Measurements from ENCODE around the gene APRT.
"Not testable (repeated sequence)": the region's sequence is repeated elsewhere in the genome, so short reads cannot be mapped to it uniquely, and the experiment has no call there.

The APRT gene

DNA sequence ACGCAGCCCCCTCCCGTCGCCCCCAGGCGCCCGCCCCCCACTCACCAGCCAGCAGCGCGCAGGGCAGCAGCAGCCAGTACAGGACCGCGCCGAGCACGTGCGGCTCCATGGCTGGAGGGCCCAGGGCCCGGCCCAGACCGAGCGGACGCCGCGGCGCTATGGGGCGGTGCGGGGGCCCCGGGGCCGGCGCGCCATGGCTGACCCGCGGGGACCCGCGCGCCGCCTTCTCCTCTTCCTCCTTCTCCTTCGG, 26.9 kb downstream of the APRT start:
- no peak for DNase-seq

DNA sequence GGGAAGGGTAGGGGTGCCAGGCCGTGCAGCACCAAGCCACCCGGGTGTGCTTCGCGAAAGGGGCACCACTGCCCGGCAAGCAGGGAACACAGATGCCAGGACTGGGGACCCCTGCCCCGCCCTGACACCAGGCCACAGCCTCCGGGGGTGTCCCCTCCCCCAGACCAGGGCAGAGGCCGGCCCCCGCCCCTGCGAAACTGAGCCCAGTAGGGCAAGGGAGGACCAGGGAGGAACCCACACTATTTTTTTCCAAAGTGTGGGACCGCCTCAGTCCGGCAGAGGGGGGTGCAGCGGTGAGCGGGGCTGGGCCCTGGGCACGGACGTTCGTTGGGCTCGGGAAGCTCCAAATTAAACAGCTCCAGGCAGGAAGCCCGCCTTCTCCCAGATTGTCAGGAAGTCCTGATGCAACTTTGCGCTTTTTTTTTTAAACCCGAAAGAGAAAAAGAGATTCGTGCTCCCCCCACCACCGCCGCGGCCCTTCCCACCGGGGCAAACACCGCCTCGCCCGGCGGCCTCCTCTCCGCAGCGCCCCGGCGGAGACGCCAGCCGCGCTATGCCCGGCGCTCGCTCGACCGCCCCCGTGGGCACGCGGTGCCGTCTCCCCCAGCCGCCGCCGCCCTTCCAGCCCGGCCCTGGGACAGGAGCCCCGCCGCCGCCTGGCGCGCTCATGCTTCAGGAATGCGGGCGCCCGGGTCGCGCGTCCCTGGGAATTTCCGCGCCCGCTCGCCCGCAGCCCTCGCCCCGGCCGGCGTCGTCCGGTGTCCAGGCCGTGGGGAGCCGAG, 27.5 kb downstream of the APRT start:
- peak; percentile 78 for DNase-seq

DNA sequence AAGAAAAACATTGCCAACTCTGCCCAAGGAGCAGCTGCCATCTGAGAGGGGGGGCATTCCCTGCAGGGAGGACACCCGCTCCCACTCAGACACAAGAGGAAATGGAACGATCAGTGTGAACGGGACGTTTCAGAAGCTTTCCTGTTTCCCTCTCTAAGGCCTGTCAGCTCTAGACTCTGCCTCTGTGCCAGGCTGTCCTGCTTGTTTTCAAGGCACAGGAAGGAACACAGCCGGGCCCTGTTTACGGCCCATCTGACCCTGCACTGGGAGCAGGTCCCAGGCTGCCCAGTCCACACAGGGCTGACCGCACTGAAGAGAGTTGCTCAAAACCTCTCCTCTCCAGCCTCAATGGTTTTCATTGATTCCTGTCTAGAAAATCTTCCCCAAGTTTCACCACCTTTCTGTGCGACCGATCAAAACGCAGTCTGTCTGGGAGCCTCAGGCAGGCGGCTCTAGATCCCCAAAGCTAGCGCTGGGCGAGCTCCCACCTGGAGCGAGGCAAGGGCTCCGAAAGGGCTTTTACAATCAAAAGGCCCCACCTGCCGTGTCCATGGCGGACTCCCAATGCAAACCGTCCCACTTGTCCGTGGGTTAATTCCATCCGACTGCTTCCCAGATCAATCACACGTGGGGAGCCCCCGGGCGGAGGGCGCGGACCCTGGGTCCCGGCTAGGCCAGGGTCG, 28.2 kb downstream of the APRT start:
- no peak for DNase-seq

DNA sequence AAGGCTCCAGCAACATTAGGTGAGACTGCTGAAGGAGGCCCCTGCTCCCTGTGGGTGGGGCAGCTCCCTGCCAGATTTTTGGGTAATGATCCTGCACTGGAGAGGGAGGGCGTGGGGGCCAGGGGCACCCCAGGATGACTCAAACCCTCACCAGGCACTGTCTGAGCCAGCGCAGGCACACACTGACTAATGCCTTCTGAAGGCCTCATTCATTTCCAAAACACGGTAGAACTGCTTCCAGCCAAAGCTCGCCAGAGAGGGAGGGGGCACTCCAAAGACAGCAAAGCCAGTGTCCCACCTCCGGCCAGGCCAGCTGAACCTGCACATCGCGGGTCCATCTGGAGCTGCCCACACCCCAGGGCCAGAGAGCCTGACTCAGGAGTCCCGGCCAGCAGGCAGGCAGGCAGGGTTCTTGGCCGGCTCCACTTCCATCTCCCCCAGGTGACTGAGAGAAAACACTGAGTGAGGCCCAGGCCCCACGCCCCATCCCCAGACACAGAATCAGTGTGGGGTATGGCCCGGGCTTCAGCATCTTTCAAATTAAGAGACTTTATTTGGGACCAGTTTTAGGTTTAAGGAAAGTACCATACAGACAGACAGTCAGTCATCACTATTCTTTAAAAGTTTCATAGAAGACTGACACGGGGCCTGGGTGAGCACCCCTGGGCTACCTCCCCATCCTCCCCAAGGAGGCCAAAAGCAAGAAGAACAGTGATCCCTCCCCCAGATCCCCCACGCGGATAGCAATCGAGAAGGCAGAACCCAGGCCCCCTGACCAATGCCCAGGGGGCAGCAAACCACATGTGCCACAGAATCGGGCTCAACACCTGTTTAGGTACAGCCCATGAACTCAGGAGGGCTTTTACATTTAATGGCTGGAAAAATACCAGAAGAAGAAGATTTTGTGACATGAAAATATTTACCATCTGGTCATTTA, 29.0 kb downstream of the APRT start:
- DNase-seq, result peak; percentile 50

DNA sequence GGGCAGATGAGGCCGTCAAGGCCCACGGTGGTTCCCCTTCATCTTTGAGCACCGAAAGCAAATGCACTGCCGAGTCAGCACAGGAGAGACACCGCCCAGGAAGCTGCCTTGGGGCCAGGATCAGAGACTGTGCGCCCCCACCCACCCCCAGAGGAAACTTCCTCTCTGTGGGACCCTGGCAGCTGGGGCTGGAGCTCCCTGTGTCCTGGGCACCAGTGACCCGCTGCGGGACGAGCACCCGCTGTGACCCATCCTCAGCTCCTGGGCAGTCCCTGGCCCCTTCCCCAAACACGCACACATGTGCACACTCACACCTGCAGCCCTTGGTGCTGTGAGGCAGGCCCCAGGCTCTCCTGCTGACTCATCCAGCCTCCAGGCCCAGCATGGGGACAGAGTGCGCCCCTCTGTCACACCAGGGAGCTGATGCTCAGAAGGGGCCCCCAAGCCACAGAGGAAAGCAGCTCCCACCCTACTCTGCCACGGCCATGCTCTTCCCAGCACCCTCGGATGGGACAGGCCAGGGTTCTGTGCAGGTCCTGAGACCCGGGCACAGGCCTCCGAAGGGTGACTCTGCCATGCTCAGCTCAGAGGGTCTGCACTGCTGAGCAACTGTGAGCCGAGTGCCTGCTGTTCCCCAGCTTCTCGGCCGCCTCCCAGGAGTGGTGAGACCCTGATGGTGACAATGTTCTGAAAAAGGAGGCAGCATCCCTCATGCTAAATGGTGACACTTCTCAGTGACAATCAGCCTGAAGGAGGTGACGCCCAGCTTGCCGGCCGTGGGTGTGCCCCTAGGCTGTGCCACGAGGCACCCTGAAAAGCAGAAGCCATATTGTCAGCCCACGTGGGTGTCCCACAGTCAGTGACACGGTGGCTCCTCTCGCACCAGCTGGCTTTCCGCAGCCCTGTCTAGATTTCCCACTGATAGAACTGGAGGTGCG, 30.3 kb downstream of the APRT start:
- DNase-seq, result no peak

DNA sequence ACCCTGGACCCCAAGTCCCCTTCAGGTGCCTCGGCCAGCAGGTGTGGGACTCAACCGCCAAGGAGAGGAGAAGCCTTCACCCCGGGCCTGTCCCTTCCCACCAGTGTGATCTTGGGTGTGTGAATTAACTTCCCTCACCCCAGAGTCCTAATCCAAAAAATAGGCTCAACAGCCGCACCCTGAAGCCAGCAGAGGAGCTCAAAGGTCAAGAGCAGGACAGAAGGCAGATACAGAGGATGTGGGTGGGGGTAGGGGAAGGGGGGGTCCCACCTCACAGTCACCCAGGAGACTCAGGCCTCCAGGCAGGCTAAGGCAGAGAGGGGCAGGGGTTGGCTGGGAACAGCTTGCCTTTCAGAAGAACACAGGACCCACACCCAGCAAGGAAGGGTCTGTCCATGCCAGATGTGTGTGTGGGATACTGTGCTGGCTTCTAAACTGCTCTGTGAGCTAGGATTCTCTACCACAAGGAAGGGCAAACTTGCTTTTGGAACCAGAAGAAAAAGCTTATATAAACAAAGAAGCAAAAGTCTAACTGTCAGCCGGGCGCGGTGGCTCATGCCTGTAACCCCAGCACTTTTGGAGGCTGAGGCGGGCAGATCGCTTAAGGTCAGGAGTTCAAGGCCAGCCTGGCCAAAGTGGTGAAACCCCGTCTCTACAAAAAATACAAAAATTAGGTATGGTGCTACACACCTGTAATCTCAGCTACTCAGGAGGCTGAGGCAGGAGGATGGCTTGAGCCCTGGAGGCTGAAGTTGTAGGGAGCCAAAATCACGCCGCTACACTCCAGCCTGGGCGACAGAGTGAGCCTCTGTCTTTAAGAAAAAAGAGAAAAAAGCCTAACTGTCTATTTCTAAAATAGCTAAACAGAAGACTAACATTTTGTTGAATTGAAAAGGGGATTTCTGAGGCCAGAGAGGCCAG, 31.3 kb downstream of the APRT start:
- no peak for DNase-seq

DNA sequence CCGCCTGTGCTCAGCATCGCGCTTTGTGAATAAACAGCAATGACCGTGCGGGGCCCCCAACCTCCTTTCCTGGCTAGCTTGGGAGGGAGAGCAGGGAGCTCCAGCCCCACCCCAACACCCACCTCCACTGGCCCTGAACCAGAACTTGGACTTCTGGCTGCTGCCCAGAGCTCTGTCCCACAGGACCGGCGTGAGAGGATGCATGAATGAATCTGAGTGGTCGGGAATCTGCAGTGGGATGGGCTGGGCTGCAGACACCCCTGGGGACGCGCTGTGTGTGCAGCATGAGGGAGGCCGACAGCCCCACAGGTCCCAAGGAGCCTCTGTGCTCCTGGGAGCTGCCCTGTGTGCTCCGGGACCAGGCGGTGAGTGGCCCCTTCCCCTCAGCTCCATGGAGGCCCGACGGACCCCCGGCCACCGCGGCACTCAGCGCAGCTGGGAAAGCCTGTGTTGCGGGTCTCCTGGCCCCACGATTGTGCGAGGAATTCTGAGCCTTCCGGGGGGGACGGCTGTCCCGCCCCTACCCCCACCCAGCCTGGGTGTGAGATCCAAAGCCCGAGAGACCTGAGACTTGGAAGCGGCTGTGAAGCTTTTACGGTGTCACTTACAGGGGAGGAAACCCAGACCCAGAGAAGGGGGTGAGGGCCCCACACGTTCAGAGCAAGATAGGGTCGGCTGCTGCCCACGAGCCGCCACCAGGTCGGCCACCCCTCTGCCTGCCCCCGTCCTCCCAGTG, 32.2 kb downstream of the APRT start:
- DNase-seq, result no peak

DNA sequence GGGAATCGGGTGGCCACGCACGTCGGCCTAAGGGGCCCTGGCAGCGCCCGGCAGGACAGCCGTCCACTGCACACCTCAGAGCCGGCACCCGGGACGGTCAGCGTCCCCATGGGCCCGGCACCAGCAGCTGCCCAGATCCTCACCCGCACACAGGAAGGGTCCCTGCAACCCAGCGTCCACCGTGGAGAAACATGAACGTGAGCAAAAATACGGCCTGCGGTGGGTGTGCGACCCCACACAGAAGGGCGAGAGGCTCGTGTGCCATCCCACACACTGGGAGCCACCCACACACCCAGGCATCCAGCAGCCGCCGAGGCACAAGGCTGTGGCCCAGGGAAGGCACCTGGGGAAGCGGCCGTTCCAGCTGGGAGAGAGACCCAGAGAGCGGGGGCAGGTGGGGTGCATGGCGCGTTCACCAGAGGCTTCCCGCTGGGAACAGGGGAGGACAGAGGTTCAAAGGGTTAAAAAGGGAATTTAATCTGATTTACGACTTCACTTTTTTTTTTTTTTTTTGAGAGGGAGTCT, 33.1 kb downstream of the APRT start:
- no peak for DNase-seq

DNA sequence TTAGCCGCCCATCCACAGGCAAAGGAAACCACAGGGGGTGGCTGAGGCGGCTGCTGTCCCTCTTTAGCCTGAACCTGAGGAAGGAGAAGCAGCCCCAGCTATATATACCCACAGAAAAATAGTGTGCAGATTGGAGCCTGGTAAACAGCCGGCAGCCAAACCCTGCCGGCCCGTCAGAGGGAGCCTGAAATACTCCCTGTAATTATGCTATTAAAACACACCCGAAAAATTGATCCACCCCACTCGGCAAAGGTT, 33.5 kb downstream of the APRT start:
- no peak for DNase-seq

DNA sequence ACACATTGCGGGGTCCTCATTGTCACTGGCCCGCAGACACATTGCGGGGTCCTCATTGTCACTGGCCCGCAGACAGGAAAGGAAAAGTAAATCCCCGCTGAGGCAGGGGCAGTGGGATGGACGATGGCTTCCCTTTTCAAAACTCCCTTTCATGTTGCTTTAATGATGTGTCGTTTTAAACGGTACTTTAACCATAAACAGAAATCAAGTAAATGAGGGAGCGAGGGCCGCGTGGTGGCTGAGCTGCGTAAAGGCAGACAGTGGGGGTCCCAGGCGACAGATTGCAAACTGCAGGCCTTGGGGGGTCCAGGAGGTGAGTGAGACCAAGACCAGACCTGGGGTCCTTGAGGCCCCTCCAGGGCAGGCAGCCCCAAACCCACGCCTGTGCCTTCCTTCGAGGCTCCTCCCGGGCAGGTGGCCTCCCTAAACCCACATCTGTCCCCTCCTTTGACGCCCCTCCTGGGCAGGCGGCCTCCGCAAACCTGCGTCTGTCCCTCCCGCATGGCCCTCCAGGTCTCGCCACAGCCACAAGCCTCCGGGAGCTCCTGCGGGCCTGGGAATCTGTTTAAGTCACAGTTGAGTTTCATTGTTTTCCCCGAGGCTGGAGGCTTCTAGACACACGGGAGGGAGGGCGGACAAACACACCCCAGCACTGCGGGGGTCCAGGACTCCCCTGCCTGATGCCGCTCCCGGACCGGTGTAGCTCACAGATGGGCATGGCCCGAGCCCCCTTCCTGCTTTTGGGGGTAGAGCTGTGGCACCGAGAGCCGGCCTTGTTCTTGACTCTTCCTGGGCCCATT, 34.1 kb downstream of the APRT start:
- DNase-seq, result no peak

DNA sequence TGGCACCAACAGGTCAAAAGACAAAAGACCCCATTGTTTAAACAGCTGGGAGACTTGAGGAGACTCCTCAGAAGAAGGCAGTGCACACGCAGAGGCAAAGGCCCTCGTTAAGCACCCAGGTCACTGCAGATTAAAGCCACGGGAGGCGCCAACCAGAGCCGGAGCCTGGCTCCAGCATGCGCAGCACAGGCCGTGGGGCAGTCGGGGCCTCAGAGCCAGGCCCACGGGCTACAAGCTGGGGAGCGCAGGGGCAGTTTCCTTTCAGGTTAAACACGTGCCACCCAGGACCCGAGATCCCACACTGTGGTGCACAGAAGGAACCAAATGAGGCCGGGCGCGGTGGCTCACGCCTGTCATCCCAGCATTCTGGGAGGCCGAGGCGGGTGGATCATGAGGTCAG, 35.9 kb downstream of the APRT start:
- DNase-seq, result no peak

DNA sequence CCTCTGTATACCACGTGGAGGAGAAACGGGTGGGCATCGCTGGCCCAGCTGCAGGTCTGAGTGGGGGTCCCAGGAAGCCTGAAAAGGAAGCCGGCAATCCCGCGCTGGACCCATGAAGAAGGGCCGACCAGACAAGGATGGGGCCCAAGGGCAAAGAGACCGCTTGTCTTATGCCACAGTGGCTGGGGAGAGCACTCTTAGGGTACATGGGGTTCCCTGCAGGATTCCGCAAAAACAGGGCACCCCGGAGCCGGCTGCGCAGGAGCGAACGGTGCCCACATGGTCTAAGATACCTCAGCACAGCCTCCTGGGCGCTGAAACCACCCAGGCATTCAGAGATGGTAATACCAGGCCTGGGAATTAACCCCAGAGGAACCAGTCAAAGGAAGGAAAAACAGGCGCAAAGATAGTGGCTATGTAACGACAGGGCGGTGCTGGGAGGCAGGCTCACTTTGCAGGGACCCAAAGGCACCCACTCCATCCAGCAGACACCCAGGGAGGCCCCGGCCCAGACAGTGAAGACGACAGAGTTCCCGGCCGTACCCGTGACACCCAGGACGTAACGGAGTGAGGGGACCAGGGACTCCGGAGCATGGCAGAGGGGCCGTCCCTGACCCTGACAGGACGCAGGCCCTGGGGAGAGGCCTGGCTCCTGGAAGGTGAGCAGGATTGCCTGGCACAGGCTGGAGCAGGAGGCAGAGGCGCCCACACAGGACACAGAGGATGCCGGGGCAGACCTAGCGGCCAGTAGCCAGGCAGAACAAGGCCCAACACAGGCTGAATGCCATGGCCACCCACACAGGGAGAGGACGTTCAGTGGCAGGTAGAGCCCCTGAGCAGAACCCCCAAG, 37.0 kb downstream of the APRT start:
- no peak for DNase-seq

DNA sequence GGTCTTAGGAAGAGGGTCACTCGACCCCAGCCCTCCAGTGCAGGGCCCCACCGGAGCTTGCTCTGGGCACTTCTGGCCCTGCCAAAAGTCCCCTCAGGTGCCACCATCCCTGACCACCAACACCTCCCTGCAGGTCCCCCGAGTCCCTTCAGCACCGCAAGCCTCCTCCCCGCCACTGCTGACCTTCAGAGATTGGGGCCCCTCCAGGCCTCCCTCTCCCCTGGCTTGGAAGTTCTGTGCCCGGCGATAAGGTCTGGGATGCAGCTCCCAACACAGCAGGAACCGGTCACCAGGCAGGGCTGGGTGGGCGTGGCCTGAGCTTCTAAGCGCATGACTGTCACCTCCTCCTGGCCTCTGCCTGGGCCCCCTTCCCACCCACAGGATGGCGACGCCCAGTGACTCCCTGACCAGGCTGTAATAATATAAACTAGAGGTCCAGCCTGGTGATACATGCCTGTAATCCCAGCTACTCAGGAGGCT, 37.9 kb downstream of the APRT start:
- peak; percentile 43 for DNase-seq

DNA sequence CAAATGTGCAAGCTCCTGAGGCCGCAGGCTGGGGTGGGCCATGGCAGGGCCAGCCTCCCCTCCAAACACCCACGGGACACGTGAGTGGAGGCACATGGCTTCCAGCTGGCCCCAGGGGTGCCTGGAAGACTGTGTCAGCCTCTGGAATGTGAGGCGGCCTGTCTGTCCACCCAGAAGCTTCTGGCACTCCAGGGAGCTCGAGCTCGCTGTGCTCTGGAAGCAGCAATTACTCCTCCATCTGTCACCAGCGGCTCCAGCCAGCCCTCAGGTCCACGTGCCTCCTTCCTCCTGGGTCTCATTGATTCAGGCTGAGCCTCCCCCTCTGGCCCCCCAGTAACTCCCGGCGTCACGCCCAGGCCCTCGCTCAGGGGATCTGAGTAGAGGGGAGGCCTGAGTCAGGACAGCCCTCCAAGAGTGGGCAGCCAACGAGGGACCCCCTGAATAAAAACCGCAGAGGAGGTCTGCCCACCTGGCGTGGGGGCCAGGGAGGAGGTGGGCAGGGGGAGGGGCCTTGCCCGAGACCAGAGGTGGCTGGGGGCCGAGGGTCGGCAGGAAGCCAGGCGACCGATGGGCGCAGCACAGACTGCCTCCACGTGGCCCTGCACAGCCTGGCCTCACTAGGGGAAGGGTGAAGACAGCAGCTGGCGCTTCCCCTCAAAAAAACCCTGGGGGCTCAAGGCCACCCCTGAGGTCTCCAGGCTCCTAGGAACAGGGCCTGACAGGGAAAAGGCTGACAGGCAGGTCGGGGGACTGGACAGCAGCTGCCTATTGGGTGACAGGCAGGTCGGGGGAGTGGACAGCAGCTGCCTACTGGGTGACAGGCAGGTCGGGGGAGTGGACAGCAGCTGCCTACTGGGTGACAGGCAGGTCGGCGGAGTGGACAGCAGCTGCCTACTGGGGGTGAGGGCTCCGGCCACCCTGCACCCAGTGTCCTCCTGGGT, 38.6 kb downstream of the APRT start:
- peak; percentile 96 for DNase-seq

DNA sequence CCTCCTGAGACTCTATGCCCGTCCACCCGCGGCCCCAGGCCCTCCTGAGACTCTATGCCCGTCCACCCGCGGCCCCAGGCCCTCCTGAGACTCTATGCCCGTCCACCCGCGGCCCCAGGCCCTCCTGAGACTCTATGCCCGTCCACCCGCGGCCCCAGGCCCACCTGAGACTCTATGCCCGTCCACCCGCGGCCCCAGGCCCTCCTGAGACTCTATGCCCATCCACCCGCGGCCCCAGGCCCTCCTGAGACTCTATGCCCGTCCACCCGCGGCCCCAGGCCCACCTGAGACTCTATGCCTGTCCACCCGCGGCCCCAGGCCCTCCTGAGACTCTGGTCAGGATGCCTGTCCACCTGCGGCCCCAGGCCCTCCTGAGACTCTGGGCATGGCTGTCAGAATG, 39.9 kb downstream of the APRT start:
- not testable (repeated sequence) for DNase-seq

DNA sequence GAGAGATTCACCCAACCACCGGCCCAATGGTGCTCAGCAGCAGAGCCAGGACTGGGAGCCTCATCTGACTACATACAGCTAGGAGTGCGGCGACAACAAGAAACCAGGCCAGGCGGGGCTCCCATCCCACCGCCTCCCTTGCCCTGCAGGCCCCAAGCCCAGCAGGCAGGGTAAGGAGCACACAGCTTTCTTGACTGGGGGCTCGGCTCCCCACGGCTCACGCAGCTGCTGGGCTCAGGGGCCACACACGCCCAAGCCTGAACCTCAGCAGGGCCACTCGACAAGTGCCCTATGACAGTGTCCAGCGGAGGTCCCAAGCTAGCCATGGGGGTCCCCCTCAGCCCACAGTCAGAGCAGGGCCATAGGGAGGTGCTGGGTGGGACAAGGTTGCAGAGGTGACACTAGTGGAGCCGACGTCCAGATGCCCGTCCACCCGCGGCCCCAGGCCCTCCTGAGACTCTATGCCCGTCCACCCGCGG, 40.4 kb downstream of the APRT start:
- DNase-seq, result no peak
